ENCODE measurements around the gene TBRG4.

DNA sequence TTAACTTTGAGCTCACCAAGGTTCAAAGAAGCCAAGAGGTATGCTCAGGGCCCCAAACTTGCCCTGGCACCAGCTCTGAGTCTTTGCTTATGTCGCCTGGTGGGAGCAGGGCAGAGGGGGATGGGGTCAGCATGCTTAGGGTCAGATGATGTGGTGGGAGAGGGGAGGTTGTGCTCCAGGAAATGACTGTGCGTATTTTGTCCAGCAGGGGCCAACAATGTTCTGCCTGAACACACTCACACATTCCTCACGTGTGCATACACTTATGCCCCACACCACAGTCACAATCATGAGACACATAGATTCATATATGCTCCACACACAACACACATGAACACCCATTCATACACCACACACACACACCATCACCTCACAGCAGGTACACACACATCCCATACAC lies 41.7 kb upstream of the TBRG4 start:
- TF ChIP-seq, protein P1, sequence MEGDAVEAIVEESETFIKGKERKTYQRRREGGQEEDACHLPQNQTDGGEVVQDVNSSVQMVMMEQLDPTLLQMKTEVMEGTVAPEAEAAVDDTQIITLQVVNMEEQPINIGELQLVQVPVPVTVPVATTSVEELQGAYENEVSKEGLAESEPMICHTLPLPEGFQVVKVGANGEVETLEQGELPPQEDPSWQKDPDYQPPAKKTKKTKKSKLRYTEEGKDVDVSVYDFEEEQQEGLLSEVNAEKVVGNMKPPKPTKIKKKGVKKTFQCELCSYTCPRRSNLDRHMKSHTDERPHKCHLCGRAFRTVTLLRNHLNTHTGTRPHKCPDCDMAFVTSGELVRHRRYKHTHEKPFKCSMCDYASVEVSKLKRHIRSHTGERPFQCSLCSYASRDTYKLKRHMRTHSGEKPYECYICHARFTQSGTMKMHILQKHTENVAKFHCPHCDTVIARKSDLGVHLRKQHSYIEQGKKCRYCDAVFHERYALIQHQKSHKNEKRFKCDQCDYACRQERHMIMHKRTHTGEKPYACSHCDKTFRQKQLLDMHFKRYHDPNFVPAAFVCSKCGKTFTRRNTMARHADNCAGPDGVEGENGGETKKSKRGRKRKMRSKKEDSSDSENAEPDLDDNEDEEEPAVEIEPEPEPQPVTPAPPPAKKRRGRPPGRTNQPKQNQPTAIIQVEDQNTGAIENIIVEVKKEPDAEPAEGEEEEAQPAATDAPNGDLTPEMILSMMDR (IDR thresholded peaks at IDR 0.05), result no peak
- TF ChIP-seq POLR2A (IDR thresholded peaks at IDR 0.05; ENCODE audit: low read depth) (no peak), EP300 (IDR thresholded peaks at IDR 0.05) (no peak), POLR2AphosphoS5 (IDR thresholded peaks at IDR 0.05) (no peak)

Measured in esophagus muscularis mucosa (tissue), 4 donors.